GM21717 (cell line): ENCODE results near the gene LAMC1.
A peak's percentile ranks its signal among the peaks of the same experiment; 100 is the strongest.

ENCODE experiments used
- ATAC-seq: cut with Tn5 transposase; IDR thresholded peaks from one replicate; pipeline ENCODE4 v1.9.1; 2021; ENCODE audit warnings: mild to moderate bottlenecking, moderate library complexity; ENCODE audit not compliant: unreplicated experiment

The LAMC1 gene

GRCh38 chr1:183019860-183020259 is 3.4 kb upstream of the LAMC1 start:
- no peak for ATAC-seq

GRCh38 chr1:183021405-183022201 is 1.6 kb upstream of the LAMC1 start:
- ATAC-seq: no peak

DNA sequence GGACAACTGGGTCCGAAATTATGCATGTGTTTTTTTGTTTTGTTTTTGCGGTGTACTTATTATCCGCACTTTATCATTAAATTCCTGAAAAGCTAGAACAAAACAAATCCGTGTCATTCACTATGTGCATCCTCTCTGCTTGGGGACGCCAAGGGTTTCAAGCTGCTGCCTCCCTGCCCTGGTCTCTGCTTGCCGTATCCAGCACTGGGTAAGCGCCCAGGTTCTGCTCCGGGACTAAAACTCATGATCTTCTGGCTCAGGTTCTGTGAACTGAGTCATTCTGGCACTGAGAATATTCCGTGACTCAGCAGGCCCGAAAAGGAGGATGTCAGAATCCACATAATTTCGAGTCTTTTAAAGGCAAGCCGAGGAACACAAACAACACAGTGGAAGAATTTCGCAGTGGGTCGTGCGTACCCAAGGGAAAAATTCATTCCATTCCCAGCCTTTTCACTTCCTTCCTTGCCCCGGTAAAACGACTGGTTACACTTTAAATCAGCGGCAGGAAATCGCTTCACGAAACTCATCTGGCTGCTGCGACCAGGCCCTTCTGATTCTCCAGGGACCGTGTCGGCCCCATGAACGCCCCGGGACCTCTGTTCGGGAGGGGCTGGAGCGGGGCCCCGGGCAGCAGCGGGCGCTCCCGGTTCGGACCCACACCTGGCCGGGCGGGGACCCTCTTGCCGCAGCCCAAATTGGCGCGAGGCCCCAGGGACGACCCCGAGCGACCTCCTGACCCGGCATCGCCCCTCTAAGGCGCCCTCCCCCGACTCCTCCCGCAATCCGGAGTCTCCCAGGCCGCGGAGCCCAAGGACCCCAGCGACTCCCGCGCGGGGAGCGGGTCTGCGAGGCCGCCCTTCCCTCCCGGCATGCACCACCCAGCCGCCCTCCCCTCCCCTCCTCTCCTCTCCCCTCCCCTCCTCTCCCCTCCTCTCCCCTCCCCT is 746 bp upstream of the LAMC1 start:
- ATAC-seq: no peak

GRCh38 chr1:183023601-183024316 is 539 bp downstream of the LAMC1 start:
- peak; percentile 74 for ATAC-seq

DNA sequence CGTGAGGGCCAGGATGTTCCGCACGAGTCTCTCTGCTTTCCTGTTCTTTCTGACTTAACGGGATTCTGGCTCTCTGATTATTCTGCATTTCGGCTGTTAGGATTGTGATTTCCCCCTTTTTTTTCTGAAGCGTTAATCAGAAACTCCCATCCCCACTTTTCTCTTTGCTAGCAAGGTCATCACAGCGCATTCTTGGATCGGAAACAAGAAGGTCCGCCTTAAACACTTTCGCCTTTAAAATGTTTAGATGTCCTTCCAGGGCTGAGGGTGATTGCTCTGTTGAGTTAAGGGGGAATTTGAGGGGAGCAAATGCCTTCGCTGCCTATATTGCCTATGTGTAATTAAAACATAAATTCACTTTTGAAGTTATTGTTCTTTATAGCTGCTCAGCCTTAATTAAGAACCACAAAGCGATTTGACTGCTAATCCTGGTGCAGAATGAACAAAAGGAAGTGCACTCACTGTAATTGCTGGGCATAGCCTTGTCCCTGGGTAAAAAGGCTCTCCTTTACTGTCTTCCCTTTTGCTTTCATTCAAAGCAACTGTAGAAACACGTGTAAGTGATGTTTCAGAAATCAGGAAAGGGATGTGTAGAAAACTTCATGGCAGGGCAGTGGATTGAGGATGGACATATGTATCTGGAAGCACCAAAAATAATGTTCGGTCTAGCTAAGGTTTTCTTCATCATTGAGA is 1.2 kb downstream of the LAMC1 start:
- ATAC-seq: no peak

DNA sequence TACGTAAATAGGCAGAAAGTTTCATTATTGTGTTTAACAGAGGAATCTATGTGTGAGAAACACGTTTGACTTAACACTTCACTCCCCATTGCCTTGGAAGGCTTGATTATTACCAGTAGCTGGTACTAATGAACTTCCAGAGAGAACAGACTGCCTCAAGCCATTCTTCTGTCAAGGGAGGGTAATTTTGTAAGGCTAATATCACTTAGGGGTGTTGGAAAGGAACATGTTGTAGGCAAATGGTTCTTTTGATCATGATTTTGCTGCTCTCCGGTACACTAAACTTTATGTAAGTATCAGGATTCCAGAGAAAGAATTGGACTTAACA is 1.8 kb downstream of the LAMC1 start:
- no peak for ATAC-seq

GRCh38 chr1:183025782-183026774 is 2.9 kb downstream of the LAMC1 start:
- no peak for ATAC-seq

- ATAC-seq: no peak
Measured at GRCh38 chr1:183027031-183027430, 3.8 kb downstream of the LAMC1 start.

DNA sequence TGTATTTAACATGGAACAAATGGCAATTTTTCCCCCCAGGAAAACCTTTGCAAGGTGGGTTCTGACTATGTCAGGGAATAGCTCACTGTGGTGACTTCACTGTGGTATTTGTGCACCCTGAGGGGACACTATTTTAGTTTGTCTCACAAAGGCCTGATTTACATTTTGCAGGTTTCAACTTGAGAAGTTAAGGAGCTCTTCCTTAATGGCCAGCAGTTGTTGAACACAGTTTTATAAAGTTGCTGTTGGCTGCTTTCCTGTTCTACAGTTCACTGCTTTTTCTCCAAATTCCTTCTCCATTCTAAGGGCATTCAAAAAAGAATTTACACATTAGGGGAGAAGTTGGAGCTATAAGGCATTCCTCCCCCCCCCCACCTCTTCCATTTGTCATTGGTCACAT is 4.6 kb downstream of the LAMC1 start:
- ATAC-seq: no peak

GRCh38 chr1:183029591-183030000 is 6.4 kb downstream of the LAMC1 start:
- no peak for ATAC-seq

DNA sequence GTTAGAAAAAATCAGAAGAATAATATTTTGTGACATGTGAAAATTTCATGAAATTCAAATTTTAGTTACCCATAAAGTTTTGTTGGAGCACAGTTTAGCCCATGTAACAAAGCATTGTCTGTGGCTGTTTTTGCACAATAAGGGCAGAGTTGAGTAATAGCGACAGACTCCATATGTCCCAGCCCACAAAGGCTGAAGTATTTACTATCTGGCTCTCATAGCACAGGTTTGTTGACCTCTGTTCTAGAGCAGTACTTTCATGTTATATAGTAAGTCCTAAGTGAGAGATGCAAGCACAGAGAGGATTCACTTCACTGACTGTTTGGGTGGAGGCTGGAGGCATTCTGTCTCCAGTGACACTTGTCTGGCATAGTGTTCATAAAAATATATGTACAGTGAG is 6.8 kb downstream of the LAMC1 start:
- no peak for ATAC-seq

DNA sequence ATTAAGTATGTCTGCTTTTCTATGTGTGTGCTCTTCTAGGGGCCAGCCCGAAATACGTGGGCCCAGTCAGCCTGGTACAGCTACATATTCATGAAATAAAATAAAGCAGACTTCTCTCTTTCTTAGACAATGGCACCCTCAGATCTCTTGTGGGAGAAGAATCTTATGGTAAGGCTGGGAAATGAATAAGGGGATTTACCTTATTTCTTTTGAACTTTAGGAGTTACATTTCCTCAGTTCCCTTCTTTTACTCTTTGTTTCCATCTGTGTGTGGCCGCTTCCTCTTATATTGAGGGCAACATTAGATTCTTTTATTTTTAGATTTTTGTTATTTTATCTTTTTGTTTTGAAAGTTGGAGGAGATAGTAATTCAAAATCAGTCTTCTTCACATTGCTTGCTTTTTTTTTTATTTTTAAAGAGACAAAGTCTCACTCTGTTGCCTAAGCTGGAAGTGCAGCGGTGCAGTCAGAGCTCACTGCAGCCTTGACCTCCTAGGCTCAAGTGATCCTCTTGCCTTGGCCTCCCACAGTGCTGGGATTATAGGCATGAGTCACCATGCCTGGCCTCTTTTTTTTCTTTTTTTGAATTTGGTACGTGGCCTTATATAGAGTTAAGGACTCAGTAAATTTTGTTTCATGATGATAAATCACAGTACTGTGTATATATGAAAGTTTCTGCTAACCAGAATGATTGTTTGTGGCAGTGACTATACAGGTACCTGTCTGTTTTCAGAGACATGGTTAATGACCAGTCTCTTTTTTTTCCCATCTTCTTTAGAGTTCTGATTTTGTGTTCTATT is 9.1 kb downstream of the LAMC1 start:
- ATAC-seq: no peak

DNA sequence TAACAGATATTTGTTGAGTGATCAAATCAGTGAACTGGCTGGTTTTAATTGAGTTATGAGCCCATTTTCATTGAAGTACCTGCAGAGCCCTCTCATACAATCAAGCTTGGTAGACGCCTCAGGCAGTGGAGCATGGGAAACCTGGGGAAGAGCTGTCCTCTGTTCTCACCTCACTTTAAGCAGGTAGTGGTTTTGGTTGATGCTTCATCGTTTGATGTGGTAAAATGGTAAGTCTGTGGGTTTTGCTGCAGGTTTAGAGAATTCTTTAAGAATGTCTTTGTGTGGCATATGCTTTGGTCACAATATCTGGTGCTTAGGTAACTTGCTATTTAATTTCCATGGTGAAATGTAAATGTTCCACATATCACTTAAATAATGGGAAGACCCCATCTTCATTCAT is 10.0 kb downstream of the LAMC1 start:
- ATAC-seq: peak; percentile 47

GRCh38 chr1:183034682-183035081 is 11.5 kb downstream of the LAMC1 start:
- ATAC-seq: no peak

DNA sequence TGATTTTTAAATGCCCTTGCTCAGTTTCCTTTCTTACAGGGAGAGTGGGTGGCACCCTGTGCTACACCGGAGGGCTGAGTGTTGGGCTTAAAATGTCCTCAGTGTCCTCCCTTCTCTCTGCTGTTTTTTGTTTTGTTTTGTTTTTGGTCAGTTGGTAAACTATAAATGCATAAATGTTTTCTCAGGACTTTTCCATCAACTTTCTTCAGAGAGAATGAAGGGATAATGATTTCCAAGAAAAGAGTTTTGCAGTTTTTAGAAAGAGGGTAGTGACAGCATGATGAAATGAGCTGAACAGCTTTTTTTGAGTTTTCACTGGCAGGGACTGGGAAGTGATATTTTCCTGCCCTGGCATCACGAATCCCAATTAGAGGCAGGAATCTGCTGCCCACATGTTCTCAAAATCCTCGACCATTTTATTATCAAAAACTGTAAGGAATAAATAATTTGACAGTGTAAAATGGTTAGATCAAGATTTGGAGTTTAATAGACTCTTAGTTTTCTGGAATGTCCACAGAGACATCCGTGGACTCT is 15.2 kb downstream of the LAMC1 start:
- ATAC-seq: no peak

GRCh38 chr1:183038913-183039312 is 15.7 kb downstream of the LAMC1 start:
- ATAC-seq: no peak

- no peak for ATAC-seq
Measured at GRCh38 chr1:183039330-183039729, 16.1 kb downstream of the LAMC1 start.

DNA sequence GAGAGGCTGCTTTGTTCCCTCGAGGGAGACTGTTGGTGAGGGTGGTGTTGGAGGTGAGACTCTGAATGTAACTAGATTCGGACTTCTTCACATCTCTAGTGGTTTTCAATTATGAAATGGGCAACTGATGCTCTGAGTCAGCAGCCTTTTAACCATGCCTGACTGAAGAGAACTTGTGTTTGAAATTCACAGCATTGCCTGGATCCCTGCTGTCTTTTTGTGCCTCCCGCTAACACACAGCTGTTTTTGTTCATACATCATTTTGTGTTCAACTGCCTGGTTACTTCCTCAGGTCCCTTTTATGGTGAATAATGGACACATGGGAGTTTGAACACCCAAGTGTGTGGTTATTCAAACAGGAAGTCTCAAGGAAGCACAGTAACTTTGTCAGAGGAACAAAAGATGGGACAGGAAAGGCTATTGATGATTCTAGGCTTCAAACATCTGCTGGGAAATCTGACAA is 16.8 kb downstream of the LAMC1 start:
- ATAC-seq: no peak
